WERI-Rb-1 (cell line): Measurements from ENCODE around the gene JMJD1C.

Experiments
- DNase-seq: peaks from one replicate; pipeline ENCODE4 v3.0.0-alpha.2; 2020
- H3K27ac ChIP-seq: fragments of 250-450 bp; sonication (Bioruptor Pico); 2 replicates; pipeline ENCODE4 v1.5.1; 2020; ENCODE audit warnings: mild to moderate bottlenecking, moderate library complexity
- H3K27me3 ChIP-seq: fragments of 250-450 bp; sonication (Bioruptor Pico); 2 replicates; pipeline ENCODE4 v1.5.1; 2021; ENCODE audit warnings: mild to moderate bottlenecking, low read depth, moderate library complexity; ENCODE audit not compliant: insufficient read depth, severe bottlenecking
- H3K36me3 ChIP-seq: fragments of 250-450 bp; sonication (Bioruptor Pico); 2 replicates; pipeline ENCODE4 v1.5.1; 2020; ENCODE audit warnings: mild to moderate bottlenecking, moderate library complexity
- H3K4me3 ChIP-seq: 2 replicates; pipeline ENCODE4 v1.5.1; 2011; ENCODE audit warnings: low read depth, mild to moderate bottlenecking, control low read depth, low read length
- H3K9me3 ChIP-seq: fragments of 250-450 bp; sonication (Bioruptor Pico); 2 replicates; pipeline ENCODE4 v1.5.1; 2021; ENCODE audit warnings: mild to moderate bottlenecking, moderate library complexity; ENCODE audit not compliant: severe bottlenecking
- CTCF ChIP-seq: IDR thresholded peaks from 2 replicates; pipeline ENCODE4 v1.5.1; 2011; ENCODE audit warnings: low read depth, mild to moderate bottlenecking, control low read depth, inconsistent platforms, low read length

JMJD1C gene

DNA sequence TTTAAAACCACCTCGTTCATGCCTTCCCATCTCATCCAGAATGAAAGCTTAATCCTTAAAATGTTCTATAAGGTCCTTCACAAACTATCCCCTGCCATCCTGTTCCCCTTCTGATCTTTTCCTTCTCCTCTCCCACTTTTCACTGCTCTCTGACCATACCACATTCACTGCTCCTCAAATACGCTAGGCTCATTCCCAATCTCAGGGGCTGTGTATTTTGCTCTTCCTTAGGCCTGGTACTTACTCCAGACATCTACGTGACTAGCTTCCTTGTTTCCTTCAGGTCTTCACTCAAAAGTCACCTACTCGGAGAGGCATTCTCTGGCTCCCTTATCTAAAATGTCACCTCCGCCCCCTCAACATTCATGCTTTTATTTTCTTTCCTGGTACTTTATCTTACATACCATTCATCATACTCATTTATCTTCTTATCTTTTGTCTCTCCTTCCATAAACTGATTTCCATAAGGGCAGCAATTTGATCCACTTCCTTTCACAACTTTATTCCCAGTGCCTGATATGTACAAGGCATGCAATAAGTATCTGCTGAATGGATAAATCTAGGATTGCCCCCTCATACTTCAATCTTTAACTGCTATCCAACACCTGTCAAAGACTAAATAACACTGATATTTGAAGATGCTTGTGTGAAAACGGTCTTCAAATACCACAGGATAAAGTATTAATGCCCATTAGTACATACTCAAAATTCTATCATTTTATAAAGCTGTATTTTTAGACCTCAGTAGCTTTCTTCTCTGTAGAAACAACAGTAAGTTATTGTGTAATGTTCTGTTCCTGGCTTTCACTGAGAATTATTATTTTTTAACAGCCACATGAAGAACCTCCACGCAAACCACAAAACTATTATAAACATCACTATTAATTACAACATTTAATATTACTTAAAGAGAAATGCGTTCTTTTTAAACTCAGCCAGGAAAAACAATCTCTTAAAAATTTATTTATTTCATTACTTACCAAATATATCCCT lies 27.0 kb downstream of the JMJD1C start:
- DNase-seq, result no peak
- no peak for TF ChIP-seq CTCF
- Histone ChIP-seq H3K27ac (no peak overlapping the region), H3K4me3 (no peak overlapping the region), H3K9me3 (no peaks in the 10 kb centered on the region), H3K27me3 (no peaks in the 10 kb centered on the region), H3K36me3 (no peaks in the 10 kb centered on the region; the same call in 1 of the 2 replicates)

GRCh38 chr10:63437116-63437949 lies 28.4 kb downstream of the JMJD1C start:
- no peaks in the 10 kb centered on the region for H3K27me3 ChIP-seq
- no peak for TF ChIP-seq CTCF
- no peak overlapping the region for H3K27ac ChIP-seq
- no peak overlapping the region for H3K4me3 ChIP-seq
- no peaks in the 10 kb centered on the region for H3K9me3 ChIP-seq
- H3K36me3 ChIP-seq, result no peaks in the 10 kb centered on the region
- DNase-seq, result no peak

GRCh38 chr10:63436225-63436624 lies 29.6 kb downstream of the JMJD1C start:
- no peaks in the 10 kb centered on the region for H3K36me3 ChIP-seq
- no peak overlapping the region for H3K27ac ChIP-seq
- no peaks in the 10 kb centered on the region for H3K9me3 ChIP-seq
- no peak for DNase-seq
- H3K4me3 ChIP-seq, result no peak overlapping the region
- TF ChIP-seq CTCF, result no peak
- H3K27me3 ChIP-seq, result no peaks in the 10 kb centered on the region

- H3K36me3 ChIP-seq, result no peaks in the 10 kb centered on the region
- TF ChIP-seq CTCF, result no peak
- no peaks in the 10 kb centered on the region for H3K27me3 ChIP-seq
- H3K4me3 ChIP-seq, result no peak overlapping the region
- no peak overlapping the region for H3K27ac ChIP-seq
- no peaks in the 10 kb centered on the region for H3K9me3 ChIP-seq
- DNase-seq, result no peak
Observed at GRCh38 chr10:63434866-63435854, 30.6 kb downstream of the JMJD1C start.
